ENCODE measurements around the gene PEDS1.

The PEDS1 gene

GRCh38 chr20:50188287-50188688, 34.8 kb upstream of the PEDS1 start:
- H3K9me3 ChIP-seq (ENCODE audit: low read length) = no peaks in the 10 kb centered on the region
- H2AFZ ChIP-seq (ENCODE audit: low read length) = no peak overlapping the region
- no peak overlapping the region for H3K4me2 ChIP-seq (ENCODE audit: low read length)

GRCh38 chr20:50187403-50188051, 34.0 kb upstream of the PEDS1 start:
- H3K4me2 ChIP-seq (ENCODE audit: low read length) = no peak overlapping the region
- no peak overlapping the region for H2AFZ ChIP-seq (ENCODE audit: low read length)
- H3K9ac ChIP-seq (ENCODE audit: low read length) = no peak overlapping the region

More at GRCh38 chr20:50188287-50188688, 34.8 kb upstream of the PEDS1 start:
- Histone ChIP-seq H3F3A (ENCODE audit: insufficient read depth, low read length) (no peaks in the 10 kb centered on the region), H3K4me3 (ENCODE audit: low read depth, low read length, poor library complexity, severe bottlenecking) (no peak overlapping the region), H3K79me2 (ENCODE audit: insufficient read depth, low read length) (no peaks in the 10 kb centered on the region), H3K9me2 (ENCODE audit: low read depth, low read length) (no peaks in the 10 kb centered on the region), H3K36me3 (ENCODE audit: insufficient read depth, low read length) (peaks cover 2% of the 10 kb centered on the region; the same call in 1 of the 2 replicates), H4K20me1 (ENCODE audit: insufficient read depth, low read length) (no peaks in the 10 kb centered on the region), H3K27me3 (ENCODE audit: insufficient read depth, low read length) (peaks cover 4% of the 10 kb centered on the region; the same call in 1 of the 2 replicates), H3K27ac (ENCODE audit: low read depth, low read length, poor library complexity, severe bottlenecking) (no peak overlapping the region), H3K9ac (ENCODE audit: low read length) (no peak overlapping the region), H3K4me1 (ENCODE audit: insufficient read depth, low read length, severe bottlenecking) (peaks cover 25% of the 10 kb centered on the region)
- TF ChIP-seq EZH2 (IDR thresholded peaks at IDR 0.05; ENCODE audit: borderline replicate concordance, low read length) (no peak), CTCF (IDR thresholded peaks at IDR 0.05; ENCODE audit: low read length) (no peak)

GRCh38 chr20:50186987-50187402, 33.5 kb upstream of the PEDS1 start:
- TF ChIP-seq CTCF (IDR thresholded peaks at IDR 0.05; ENCODE audit: low read length) (no peak), EZH2 (IDR thresholded peaks at IDR 0.05; ENCODE audit: borderline replicate concordance, low read length) (no peak)
- Histone ChIP-seq H3K9me2 (ENCODE audit: low read depth, low read length) (no peaks in the 10 kb centered on the region), H3K27ac (ENCODE audit: low read depth, low read length, poor library complexity, severe bottlenecking) (no peak overlapping the region), H4K20me1 (ENCODE audit: insufficient read depth, low read length) (no peaks in the 10 kb centered on the region), H3K4me3 (ENCODE audit: low read depth, low read length, poor library complexity, severe bottlenecking) (no peak overlapping the region), H3K9ac (ENCODE audit: low read length) (no peak overlapping the region), H3F3A (ENCODE audit: insufficient read depth, low read length) (no peaks in the 10 kb centered on the region), H3K79me2 (ENCODE audit: insufficient read depth, low read length) (no peaks in the 10 kb centered on the region), H2AFZ (ENCODE audit: low read length) (no peak overlapping the region), H3K27me3 (ENCODE audit: insufficient read depth, low read length) (peaks cover 4% of the 10 kb centered on the region; the same call in 1 of the 2 replicates), H3K9me3 (ENCODE audit: low read length) (no peaks in the 10 kb centered on the region), H3K4me1 (ENCODE audit: insufficient read depth, low read length, severe bottlenecking) (peaks cover 14% of the 10 kb centered on the region), H3K36me3 (ENCODE audit: insufficient read depth, low read length) (no peaks in the 10 kb centered on the region), H3K4me2 (ENCODE audit: low read length) (no peak overlapping the region)

More at GRCh38 chr20:50187403-50188051, 34.0 kb upstream of the PEDS1 start:
- TF ChIP-seq CTCF (IDR thresholded peaks at IDR 0.05; ENCODE audit: low read length) = no peak
- no peak for TF ChIP-seq EZH2 (IDR thresholded peaks at IDR 0.05; ENCODE audit: borderline replicate concordance, low read length)
- peaks cover 4% of the 10 kb centered on the region; the same call in 1 of the 2 replicates for H3K27me3 ChIP-seq (ENCODE audit: insufficient read depth, low read length)
- no peaks in the 10 kb centered on the region for H3K9me2 ChIP-seq (ENCODE audit: low read depth, low read length)
- no peaks in the 10 kb centered on the region for H3K36me3 ChIP-seq (ENCODE audit: insufficient read depth, low read length)
- no peaks in the 10 kb centered on the region for H4K20me1 ChIP-seq (ENCODE audit: insufficient read depth, low read length)
- H3K27ac ChIP-seq (ENCODE audit: low read depth, low read length, poor library complexity, severe bottlenecking) = no peak overlapping the region
- no peaks in the 10 kb centered on the region for H3F3A ChIP-seq (ENCODE audit: insufficient read depth, low read length)
- H3K4me3 ChIP-seq (ENCODE audit: low read depth, low read length, poor library complexity, severe bottlenecking) = no peak overlapping the region
- H3K9me3 ChIP-seq (ENCODE audit: low read length) = no peaks in the 10 kb centered on the region
- peaks cover 18% of the 10 kb centered on the region for H3K4me1 ChIP-seq (ENCODE audit: insufficient read depth, low read length, severe bottlenecking)
- no peaks in the 10 kb centered on the region for H3K79me2 ChIP-seq (ENCODE audit: insufficient read depth, low read length)

All from OCI-LY1 (cell line).